GOT3 (cell line): ENCODE measurements around the gene RBCK1.
"Not testable (repeated sequence)": the region's sequence is repeated elsewhere in the genome, so short reads cannot be mapped to it uniquely, and the experiment has no call there.

Experiments used
- DNase-seq: peaks from one replicate; lab custom pipeline; 2025; ENCODE audit warnings: mixed read lengths; lab: John Stamatoyannopoulos, UW

The RBCK1 gene

GRCh38 chr20:376089-376488 is 32.0 kb upstream of the RBCK1 start:
- DNase-seq: no peak

GRCh38 chr20:376750-377149 is 31.3 kb upstream of the RBCK1 start:
- DNase-seq: no peak

GRCh38 chr20:377578-377977 is 30.5 kb upstream of the RBCK1 start:
- not testable (repeated sequence) for DNase-seq

DNA sequence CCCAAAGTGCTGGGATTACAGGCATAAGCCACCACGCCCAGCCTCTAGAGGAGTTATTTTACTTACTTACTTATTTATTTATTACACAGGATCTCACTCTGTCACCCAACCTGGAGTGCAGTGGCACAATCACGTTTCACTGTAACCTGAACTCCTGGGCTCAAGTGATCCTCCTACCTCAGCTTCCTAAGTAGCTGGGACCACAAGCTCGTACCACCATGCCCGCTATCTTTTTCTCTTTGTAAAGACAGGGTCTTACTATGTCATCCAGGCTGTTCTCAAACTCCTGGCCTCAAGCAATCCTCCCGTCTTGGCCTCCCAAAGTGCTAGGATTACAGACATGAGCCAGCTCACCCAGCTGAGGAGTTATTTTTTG is 29.1 kb upstream of the RBCK1 start:
- DNase-seq: no peak

DNA sequence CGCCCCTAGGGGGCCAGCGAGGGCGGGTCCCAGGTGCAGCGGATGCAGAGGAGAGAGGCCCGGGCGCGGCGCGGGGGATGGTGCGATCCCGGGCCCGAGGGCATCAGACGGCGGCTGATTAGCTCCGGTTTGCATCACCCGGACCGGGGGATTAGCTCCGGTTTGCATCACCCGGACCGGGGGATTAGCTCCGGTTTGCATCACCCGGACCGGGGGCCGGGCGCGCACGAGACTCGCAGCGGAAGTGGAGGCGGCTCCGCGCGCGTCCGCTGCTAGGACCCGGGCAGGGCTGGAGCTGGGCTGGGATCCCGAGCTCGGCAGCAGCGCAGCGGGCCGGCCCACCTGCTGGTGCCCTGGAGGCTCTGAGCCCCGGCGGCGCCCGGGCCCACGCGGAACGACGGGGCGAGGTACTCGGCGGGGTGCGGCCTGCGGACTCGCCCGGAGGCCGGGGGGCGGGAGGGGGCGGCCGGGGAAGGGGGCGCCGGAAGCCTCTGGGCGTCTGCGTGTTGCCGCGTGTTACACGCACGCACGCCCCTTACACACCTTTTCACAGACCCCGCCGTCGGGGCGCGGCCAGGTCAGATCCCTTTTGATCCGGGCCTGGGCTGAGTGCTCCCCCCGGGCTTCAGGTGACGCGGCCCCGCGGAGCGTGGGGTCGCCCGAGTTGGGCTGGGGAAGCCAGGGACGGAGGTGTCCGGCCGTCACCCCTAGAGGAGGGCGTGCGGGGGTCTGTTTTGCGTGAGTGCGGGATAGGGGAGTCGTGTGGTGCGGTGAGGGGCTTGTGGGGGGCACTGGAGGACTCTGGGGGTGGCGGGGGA is 27.1 kb upstream of the RBCK1 start:
- peak; percentile 46 for DNase-seq

DNA sequence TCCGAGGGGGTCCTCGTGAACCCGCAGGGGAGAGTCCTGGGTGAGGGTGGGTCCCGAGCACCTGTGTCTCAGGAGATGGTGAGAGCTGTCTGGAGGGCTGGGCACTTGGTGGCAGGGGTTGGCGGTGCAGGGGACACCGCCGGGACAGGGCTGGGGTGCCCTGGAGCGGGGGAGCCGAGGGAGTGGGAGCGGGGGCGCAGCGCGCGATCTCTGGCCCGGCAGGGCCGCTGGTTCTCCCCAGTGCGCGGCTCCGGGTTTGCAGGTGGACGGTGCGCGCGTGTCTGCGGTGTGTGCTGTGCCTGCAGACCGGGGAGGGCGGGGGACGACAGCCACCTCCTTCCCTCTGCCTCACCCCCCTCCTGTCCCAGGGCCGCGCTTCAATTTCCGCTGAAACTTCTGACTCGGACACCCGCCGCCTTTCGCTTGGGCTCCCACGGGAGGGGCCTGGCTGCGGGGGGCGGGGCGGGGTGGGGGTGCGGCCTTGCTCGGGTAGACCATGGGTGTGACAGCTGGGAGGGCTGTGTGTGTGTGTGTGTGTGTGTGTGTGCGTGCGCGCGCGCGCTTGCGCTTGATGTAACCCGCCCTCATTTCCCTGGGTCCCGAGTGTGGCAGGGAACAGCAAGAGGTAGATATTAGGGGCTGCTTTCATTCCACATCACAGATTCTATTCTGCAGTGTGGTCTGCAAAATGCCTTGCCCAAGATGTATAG is 26.4 kb upstream of the RBCK1 start:
- peak; percentile 29 for DNase-seq

DNA sequence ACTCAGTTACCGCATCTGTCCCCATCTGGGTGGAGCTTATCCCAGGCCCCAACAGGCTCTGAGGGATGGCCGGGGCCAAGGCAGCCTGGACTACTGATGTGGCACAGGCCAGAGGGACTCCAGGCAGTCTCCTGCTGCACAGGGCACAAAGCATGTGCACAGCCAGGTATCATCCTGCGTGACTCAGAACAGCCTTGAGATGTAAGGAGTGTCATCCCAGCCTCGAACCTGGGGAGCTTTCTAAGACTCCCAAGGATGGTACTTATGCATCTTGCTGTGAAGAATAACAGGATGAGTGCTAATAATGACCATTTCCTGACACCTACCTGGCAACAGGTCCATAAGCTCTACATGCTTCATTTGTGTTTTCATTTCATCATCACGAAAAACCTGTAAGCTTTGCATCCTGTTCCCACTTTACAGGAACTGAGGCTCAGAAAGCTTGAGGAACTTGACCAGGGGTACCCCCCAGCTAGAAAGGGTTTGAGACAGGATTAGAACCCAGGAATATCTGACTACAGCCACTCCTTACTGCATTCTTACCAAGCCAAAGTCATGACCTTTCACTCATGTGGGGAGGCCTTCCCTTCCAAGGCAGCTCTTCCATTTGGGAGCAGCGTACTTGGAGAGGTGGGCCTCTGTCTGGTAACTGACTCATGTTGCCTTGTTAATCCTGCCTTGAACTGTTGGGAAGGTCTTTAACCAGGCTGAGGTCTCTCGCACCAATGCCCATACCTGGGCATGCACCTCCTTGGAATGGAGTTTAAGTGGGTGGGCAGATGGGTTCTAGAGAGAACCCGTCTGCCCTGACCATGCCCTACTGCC is 25.6 kb upstream of the RBCK1 start:
- DNase-seq: no peak

DNA sequence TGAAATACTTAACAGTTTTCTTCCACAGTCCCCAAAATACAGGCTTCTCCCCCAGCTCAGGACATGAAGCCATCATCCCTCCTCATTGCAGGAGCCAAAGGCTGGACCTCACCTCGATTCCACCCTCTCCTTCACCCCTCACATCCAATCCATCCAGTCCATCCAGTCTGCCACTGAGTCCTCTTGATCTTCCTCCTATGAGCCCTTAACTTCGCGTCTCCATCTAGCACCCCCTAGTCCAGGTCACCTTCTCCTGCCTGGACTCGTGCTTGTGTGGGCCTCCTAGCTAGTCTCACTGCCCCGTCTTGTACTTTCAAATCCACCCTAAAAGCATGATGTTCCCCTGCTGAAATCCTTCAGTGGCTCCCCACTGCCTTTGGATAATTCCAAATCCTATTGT is 24.2 kb upstream of the RBCK1 start:
- DNase-seq: no peak

DNA sequence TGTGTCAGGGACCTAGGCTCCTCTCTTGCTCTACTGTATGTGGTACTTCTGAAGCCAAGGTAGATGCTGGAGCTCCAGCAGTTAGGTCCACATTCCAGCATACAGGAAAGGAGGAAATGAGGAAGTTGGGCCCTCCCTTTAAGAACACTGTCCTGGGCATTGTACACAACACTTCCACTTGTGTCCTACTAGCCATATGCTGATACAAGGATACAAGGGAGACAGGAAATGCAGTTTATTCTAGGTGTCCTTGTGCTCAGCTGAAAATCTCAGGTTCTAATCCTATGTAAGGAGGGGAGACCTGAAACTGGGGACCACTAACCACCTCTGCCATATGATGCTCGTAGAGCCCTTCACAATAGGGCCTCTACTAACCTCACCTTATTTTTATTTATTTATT is 23.4 kb upstream of the RBCK1 start:
- no peak for DNase-seq

GRCh38 chr20:385448-385847 is 22.7 kb upstream of the RBCK1 start:
- DNase-seq: no peak

GRCh38 chr20:386634-387033 is 21.5 kb upstream of the RBCK1 start:
- not testable (repeated sequence) for DNase-seq

DNA sequence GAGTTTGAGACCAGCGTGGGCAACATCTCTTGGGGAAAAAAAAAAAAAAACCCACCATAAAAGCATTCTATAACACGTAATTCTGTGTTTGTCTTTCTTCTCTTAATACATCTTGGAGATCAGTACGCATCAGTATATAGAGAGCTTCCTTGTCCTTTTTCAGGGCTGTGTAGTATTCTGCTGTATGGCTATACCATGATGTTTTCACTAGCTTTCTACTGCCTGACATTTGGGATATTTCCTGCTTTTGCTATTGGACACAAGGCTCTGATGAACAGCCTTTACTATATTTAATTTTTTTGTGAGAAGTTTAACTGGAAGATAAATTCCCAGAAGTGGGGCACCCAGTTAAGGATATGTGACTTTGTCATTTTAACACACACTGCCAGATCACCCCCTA is 20.6 kb upstream of the RBCK1 start:
- DNase-seq: no peak

- DNase-seq: no peak
Observed at GRCh38 chr20:388034-388994, 19.8 kb upstream of the RBCK1 start.

DNA sequence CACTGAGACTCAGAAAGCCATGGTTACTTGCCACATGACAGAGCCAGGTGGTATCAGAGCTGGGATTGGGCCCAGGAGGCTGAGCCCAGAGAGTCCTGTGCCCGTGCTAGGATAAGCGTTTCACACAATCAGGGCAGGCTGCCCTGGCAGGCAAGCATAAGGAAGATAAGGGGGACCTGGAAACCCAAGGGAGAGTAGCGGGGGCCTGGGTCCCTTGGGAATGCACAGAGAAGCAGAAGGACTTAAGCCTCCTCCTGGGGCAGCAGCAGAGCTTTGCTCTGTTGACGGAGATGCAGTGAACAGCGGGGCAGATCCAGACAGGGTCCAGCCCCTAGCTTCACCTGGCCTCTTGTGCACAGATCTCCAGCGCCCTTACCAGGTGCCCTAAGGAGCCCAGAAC is 18.9 kb upstream of the RBCK1 start:
- DNase-seq: no peak

- no peak for DNase-seq
Observed at GRCh38 chr20:391041-391711, 16.9 kb upstream of the RBCK1 start.

DNA sequence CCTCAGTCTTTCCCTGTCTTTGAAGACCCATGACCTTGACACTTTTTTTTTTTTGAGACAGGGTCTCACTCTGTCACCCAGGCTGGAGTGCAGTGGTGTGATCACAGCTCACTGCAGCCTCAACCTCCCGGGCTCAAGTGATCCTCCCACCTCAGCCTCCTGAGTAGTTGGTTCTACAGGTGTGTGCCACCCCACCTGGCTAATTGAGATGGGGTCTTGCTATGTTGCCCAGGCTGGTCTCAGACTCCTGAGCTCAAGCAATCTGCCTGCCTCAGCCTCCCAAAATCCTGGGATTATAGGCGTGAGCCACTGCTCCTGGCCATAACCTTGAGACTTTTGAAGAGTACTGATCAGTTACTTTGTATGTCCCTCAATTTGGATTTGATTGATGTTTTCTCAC is 14.8 kb upstream of the RBCK1 start:
- DNase-seq: not testable (repeated sequence)

DNA sequence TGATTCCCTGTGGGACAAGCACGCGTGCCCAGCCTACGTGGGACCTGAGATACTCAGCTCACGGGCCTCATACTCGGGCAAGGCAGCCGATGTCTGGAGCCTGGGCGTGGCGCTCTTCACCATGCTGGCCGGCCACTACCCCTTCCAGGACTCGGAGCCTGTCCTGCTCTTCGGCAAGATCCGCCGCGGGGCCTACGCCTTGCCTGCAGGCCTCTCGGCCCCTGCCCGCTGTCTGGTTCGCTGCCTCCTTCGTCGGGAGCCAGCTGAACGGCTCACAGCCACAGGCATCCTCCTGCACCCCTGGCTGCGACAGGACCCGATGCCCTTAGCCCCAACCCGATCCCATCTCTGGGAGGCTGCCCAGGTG is 11.9 kb upstream of the RBCK1 start:
- no peak for DNase-seq

- DNase-seq: no peak
Observed at GRCh38 chr20:396619-397431, 11.3 kb upstream of the RBCK1 start.

DNA sequence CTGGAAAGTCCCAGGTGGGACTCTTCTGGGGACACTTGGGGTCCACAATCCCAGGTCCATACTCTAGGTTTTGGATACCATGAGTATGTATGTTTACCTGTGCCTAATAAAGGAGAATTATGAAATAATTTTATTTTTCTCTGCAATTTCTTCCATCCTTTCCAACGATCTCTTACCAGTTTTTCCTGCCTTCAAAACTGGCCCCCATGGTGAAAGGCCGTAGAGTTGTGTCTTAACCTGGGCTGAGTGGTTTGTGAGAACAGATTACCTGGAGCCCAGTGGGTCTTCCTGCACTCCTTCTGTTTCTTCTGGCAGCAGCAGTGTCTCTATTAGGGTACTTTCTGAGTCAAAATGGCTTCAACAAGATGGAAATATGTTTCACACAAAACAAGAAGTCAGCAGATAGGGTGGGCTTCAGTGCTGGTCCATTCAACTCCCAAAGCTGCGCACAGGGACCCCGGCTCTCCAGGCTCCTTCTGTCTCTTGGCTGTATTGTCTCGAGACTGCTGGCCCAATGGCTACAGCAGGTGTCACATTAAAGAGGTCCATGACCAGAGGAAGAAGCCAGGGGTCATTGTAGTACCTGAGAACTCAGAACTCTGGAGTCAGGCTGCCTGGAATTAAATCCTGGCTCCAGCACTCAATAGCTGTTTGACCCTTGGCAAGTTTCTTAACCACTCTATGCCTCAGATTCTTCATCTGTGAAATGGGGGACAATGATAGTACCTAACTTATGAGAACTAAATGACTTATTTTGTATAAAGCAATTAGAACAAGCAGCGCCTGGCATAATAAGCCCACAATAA is 10.5 kb upstream of the RBCK1 start:
- DNase-seq: no peak
